ENCODE results near the gene TOX2. TPM values are rescaled to one million over a fixed set of nuclear protein-coding genes. Genes with fewer than 3 reads are reported as not detected.

The TOX2 gene
- total and polyA plus RNA-seq, 9 donors = 0.44 to 5.7 (median 2.2) TPM

DNA sequence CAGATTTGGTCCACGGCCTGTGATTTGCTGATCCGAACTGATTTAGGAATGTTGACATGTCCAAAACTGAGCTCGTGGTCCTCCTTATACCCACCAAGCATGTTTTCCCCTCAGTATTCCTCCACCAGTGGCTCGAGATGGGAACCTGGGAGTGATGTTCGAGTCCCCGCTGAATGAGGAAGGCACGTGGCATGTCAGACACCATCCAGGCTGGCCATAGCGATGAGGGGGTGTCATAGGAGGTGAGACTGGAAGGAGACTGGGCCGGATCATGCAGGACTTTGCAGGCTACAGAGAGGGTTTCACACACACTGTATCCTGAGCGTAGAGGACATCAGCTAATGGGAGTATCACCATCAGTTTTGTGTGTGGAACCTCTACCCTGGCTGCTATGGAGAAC is 78.2 kb downstream of the TOX2 start:
- H3K4me1 ChIP-seq (ENCODE audit: control insufficient read depth, insufficient read depth, low read length) = no peaks in the 10 kb centered on the region
- no peak overlapping the region for H3K4me3 ChIP-seq (ENCODE audit: low read length)
- H3K9me3 ChIP-seq (replicated peaks; ENCODE audit: control insufficient read depth, low read depth, low read length) = peaks cover 3% of the 10 kb centered on the region
- no peaks in the 10 kb centered on the region for H3K27me3 ChIP-seq (ENCODE audit: control insufficient read depth, insufficient read depth, low read length)
- H3K36me3 ChIP-seq (ENCODE audit: control insufficient read depth, insufficient read depth, low read length) = no peaks in the 10 kb centered on the region
- WGBS (ENCODE audit: insufficient coverage) = 96% methylated on average over 6 of the region's 10 CpGs
- no peak overlapping the region for H3K27ac ChIP-seq (ENCODE audit: low read length)
- no peak for DNase-seq

DNA sequence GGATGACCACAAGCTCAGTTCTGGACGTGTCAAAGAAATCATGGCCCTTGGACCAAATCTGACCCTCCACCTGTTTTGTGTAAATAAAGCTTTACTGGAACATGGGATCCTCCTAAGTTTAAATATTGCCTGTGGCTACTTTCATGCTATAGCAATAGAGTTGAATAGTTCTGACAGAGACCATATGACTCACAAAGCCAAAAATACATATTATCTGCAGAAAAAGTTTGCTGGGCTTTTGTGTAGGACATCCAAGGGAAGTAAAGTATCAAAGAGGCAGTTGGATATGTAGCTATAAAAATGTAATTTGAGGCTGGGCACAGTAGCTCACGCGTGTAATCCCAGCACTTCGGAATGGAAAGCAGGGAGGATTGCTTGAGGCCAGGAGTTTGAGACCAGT is 78.9 kb downstream of the TOX2 start:
- H3K27ac ChIP-seq (ENCODE audit: low read length) = no peak overlapping the region
- WGBS (ENCODE audit: insufficient coverage) = 49% methylated on average over 3 of the region's 4 CpGs
- no peaks in the 10 kb centered on the region for H3K4me1 ChIP-seq (ENCODE audit: control insufficient read depth, insufficient read depth, low read length)
- H3K4me3 ChIP-seq (ENCODE audit: low read length) = no peak overlapping the region
- peaks cover 3% of the 10 kb centered on the region for H3K9me3 ChIP-seq (replicated peaks; ENCODE audit: control insufficient read depth, low read depth, low read length)
- no peaks in the 10 kb centered on the region for H3K27me3 ChIP-seq (ENCODE audit: control insufficient read depth, insufficient read depth, low read length)
- no peaks in the 10 kb centered on the region for H3K36me3 ChIP-seq (ENCODE audit: control insufficient read depth, insufficient read depth, low read length)
- no peak for DNase-seq

DNA sequence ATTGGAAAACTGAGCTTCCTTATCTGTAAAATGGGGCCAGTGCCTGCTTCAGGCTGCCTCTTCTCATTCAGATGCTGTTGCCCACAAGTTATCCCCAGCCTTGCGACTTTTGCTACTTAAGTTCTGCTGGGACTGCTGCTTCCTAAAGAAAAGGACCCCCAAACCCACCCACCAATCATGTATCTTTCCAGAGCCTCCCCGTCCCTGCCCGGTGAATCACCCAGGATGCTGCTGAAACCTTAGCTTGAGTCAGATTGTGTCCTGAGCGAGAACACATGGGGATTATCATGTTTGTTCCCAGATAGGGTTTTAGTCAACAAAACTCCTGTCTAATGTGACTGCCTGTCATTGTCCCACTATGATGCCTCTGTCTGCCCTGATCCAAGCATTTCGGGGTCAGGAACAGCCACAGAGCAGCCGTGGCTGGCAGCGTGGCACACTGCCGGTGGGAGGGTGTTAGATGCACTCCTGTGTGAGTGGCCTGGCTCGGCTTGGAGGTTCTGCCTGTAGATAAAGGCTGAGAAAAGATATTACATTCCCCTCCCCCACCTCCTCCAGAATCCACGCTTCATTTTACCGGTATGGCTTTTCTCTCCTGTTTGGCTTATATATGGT is 79.9 kb downstream of the TOX2 start:
- Histone ChIP-seq H3K4me3 (ENCODE audit: low read length) (no peak overlapping the region), H3K36me3 (ENCODE audit: control insufficient read depth, insufficient read depth, low read length) (no peaks in the 10 kb centered on the region), H3K27ac (ENCODE audit: low read length) (no peak overlapping the region), H3K4me1 (ENCODE audit: control insufficient read depth, insufficient read depth, low read length) (no peaks in the 10 kb centered on the region), H3K9me3 (replicated peaks; ENCODE audit: control insufficient read depth, low read depth, low read length) (peaks cover 3% of the 10 kb centered on the region), H3K27me3 (ENCODE audit: control insufficient read depth, insufficient read depth, low read length) (no peaks in the 10 kb centered on the region)
- WGBS (ENCODE audit: insufficient coverage) = 58% methylated on average over 4 of the region's 11 CpGs
- DNase-seq = no peak

DNA sequence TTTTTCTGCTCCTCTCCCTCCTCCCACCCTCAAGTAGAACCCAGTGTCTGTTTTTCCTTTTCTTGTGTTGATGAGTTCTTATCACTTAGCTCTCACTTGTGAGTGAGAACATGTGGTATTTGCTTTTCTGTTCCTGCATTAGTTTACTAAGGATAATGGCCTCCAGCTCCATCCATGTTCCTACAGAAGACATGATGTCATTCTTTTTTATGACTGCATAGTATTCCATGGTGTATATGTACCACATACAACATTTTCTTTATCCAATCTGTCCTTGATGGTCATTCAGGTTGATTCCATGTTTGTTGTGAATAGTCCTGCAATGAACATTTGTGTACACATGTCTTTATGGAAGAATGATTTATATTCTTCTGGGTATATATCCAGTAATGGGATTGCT is 81.0 kb downstream of the TOX2 start:
- no peak overlapping the region for H3K4me3 ChIP-seq (ENCODE audit: low read length)
- no peak for DNase-seq
- no peaks in the 10 kb centered on the region for H3K4me1 ChIP-seq (ENCODE audit: control insufficient read depth, insufficient read depth, low read length)
- H3K27ac ChIP-seq (ENCODE audit: low read length) = no peak overlapping the region
- H3K36me3 ChIP-seq (ENCODE audit: control insufficient read depth, insufficient read depth, low read length) = no peaks in the 10 kb centered on the region
- H3K9me3 ChIP-seq (replicated peaks; ENCODE audit: control insufficient read depth, low read depth, low read length) = no peaks in the 10 kb centered on the region
- H3K27me3 ChIP-seq (ENCODE audit: control insufficient read depth, insufficient read depth, low read length) = no peaks in the 10 kb centered on the region

DNA sequence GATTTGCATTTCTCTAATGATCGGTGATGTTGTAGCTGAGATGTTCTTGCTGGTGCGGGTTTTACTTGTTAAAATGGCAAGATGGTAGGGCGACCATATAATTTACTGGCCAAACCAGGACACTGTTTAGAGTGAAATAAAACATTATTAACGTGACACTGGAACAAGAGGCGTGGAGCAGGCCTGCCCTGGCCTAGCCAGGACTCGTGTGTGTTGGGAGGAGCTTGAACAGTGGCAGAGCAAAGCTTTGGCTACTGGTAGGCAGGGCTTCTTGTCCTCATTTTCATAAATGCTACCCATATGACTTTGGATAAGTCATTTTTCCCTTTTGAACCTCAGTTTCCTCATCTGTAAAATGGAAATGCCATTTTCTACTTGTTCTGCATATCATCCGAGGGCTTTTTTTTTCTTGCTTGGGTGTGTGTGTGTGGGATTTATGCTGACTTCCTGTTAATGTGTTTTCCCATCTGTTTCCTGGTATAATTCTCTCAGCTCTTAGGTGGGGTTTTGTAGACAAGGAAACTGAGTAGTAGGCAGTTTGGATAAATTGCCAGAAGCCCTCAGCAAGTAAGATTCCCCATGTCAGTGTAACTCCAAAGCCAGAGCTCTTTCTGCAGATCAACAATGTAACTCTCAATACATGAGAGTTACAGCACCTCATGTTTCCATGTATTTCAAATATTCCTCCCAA is 81.7 kb downstream of the TOX2 start:
- H3K27me3 ChIP-seq (ENCODE audit: control insufficient read depth, insufficient read depth, low read length) = no peaks in the 10 kb centered on the region
- no peak overlapping the region for H3K27ac ChIP-seq (ENCODE audit: low read length)
- DNase-seq = no peak
- no peak overlapping the region for H3K4me3 ChIP-seq (ENCODE audit: low read length)
- WGBS (ENCODE audit: insufficient coverage) = 100% methylated on average over 1 of the region's 7 CpGs
- H3K9me3 ChIP-seq (replicated peaks; ENCODE audit: control insufficient read depth, low read depth, low read length) = no peaks in the 10 kb centered on the region
- no peaks in the 10 kb centered on the region for H3K36me3 ChIP-seq (ENCODE audit: control insufficient read depth, insufficient read depth, low read length)
- no peaks in the 10 kb centered on the region for H3K4me1 ChIP-seq (ENCODE audit: control insufficient read depth, insufficient read depth, low read length)

GRCh38 chr20:43999848-44000247 is 85.2 kb downstream of the TOX2 start:
- H3K27me3 ChIP-seq (ENCODE audit: control insufficient read depth, insufficient read depth, low read length) = no peaks in the 10 kb centered on the region
- no peak overlapping the region for H3K27ac ChIP-seq (ENCODE audit: low read length)
- 79% methylated on average over 4 of the region's 4 CpGs for WGBS (ENCODE audit: insufficient coverage)
- DNase-seq = no peak
- no peaks in the 10 kb centered on the region for H3K9me3 ChIP-seq (replicated peaks; ENCODE audit: control insufficient read depth, low read depth, low read length)
- H3K36me3 ChIP-seq (ENCODE audit: control insufficient read depth, insufficient read depth, low read length) = no peaks in the 10 kb centered on the region
- H3K4me3 ChIP-seq (ENCODE audit: low read length) = no peak overlapping the region
- peaks cover 4% of the 10 kb centered on the region for H3K4me1 ChIP-seq (ENCODE audit: control insufficient read depth, insufficient read depth, low read length)

GRCh38 chr20:44001667-44002596 is 87.3 kb downstream of the TOX2 start:
- H3K27me3 ChIP-seq (ENCODE audit: control insufficient read depth, insufficient read depth, low read length) = peaks cover 2% of the 10 kb centered on the region
- 55% methylated on average over 3 of the region's 6 CpGs for WGBS (ENCODE audit: insufficient coverage)
- DNase-seq = peak; percentile 35
- H3K9me3 ChIP-seq (replicated peaks; ENCODE audit: control insufficient read depth, low read depth, low read length) = no peaks in the 10 kb centered on the region
- peaks cover 4% of the 10 kb centered on the region for H3K4me1 ChIP-seq (ENCODE audit: control insufficient read depth, insufficient read depth, low read length)
- no peaks in the 10 kb centered on the region for H3K36me3 ChIP-seq (ENCODE audit: control insufficient read depth, insufficient read depth, low read length)
- peak overlapping the region; percentile 35 for H3K27ac ChIP-seq (ENCODE audit: low read length)
- no peak overlapping the region for H3K4me3 ChIP-seq (ENCODE audit: low read length)

DNA sequence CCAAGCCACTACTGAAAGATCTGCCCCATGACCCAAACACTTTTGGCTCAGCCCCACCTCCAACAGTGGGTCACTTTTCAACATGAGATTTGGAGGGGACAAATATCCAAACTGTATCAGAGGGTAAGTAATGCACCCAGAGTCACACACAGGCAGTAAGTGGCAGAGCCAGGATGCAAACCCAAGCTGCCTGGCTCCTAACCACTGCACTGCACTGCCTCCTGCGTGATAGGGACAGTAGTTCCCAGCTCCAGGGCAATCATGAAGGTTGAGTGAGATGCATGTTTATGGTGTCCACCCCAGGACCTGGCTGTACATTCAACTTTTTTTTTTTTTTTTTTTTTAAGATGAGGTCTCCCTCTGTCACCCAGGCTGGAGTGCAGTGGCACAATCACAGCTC is 88.2 kb downstream of the TOX2 start:
- H3K9me3 ChIP-seq (replicated peaks; ENCODE audit: control insufficient read depth, low read depth, low read length) = no peaks in the 10 kb centered on the region
- H3K4me1 ChIP-seq (ENCODE audit: control insufficient read depth, insufficient read depth, low read length) = peaks cover 4% of the 10 kb centered on the region
- H3K27ac ChIP-seq (ENCODE audit: low read length) = no peak overlapping the region
- H3K4me3 ChIP-seq (ENCODE audit: low read length) = no peak overlapping the region
- WGBS (ENCODE audit: insufficient coverage) = no CpG with 5 or more reads among the region's 1 CpG
- H3K36me3 ChIP-seq (ENCODE audit: control insufficient read depth, insufficient read depth, low read length) = no peaks in the 10 kb centered on the region
- DNase-seq = no peak
- peaks cover 2% of the 10 kb centered on the region for H3K27me3 ChIP-seq (ENCODE audit: control insufficient read depth, insufficient read depth, low read length)

DNA sequence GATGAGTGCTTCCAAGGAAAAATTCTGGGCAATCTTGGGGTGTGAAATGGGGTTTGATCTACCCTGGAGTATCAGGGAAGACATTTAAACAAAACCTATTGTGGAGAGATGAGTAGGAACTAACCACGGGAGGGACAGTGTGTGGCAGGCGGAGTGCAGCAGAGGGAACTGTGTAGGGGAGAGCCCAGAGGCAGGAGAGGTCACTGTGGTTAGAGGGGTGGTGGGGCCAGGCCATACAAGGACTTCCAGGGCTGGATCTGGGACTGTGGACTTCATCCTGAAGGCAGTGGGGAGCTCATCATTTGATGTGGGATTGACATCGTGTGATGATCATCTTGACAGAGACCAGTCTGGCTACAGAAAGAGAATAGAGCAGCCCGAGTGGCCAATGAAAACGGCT is 89.0 kb downstream of the TOX2 start:
- WGBS (ENCODE audit: insufficient coverage) = 74% methylated on average over 5 of the region's 5 CpGs

GRCh38 chr20:44004306-44004915 is 89.8 kb downstream of the TOX2 start:
- 89% methylated on average over 3 of the region's 4 CpGs for WGBS (ENCODE audit: insufficient coverage)
- Histone ChIP-seq H3K4me1 (ENCODE audit: control insufficient read depth, insufficient read depth, low read length) (peaks cover 4% of the 10 kb centered on the region), H3K4me3 (ENCODE audit: low read length) (no peak overlapping the region), H3K9me3 (replicated peaks; ENCODE audit: control insufficient read depth, low read depth, low read length) (no peaks in the 10 kb centered on the region), H3K36me3 (ENCODE audit: control insufficient read depth, insufficient read depth, low read length) (no peaks in the 10 kb centered on the region), H3K27ac (ENCODE audit: low read length) (no peak overlapping the region), H3K27me3 (ENCODE audit: control insufficient read depth, insufficient read depth, low read length) (peaks cover 2% of the 10 kb centered on the region)
- no peak for DNase-seq

More for the DNA sequence above, 89.0 kb downstream of the TOX2 start:
- no peak overlapping the region for H3K27ac ChIP-seq (ENCODE audit: low read length)
- H3K9me3 ChIP-seq (replicated peaks; ENCODE audit: control insufficient read depth, low read depth, low read length) = no peaks in the 10 kb centered on the region
- peaks cover 2% of the 10 kb centered on the region for H3K27me3 ChIP-seq (ENCODE audit: control insufficient read depth, insufficient read depth, low read length)
- DNase-seq = no peak
- H3K36me3 ChIP-seq (ENCODE audit: control insufficient read depth, insufficient read depth, low read length) = no peaks in the 10 kb centered on the region
- no peak overlapping the region for H3K4me3 ChIP-seq (ENCODE audit: low read length)
- H3K4me1 ChIP-seq (ENCODE audit: control insufficient read depth, insufficient read depth, low read length) = peaks cover 4% of the 10 kb centered on the region

Measured in muscle of leg (tissue), 11 donors.